Uterus (tissue), 4 donors: ENCODE measurements around the gene GCNT1. TPM values are rescaled to one million over a fixed set of nuclear protein-coding genes. Genes with fewer than 3 reads are reported as not detected.
"Not testable (repeated sequence)": the region's sequence is repeated elsewhere in the genome, so short reads cannot be mapped to it uniquely, and the experiment has no call there.

Source experiments
- DNase-seq, 2 donors: peaks; one replicate each; pipeline ENCODE4 v3.0.0-alpha.2; 2019 to 2020
- H3K27ac ChIP-seq, 2 donors: fragments of 200-600 bp; sonication (generic); 1 replicate in 1 of 2; 2 replicates in 1 of 2; pipeline ENCODE4 v1.5.1; 2016 to 2018
- H3K27me3 ChIP-seq, 2 donors: fragments of 200-600 bp; sonication (generic); one replicate each; pipeline ENCODE4 v1.5.1; 2018 to 2019; ENCODE audit warnings: control low read depth in 1 of 2
- H3K36me3 ChIP-seq, 2 donors: fragments of 200-600 bp; sonication (generic); one replicate each; pipeline ENCODE4 v1.5.1; 2019; ENCODE audit warnings: control low read depth in 1 of 2
- H3K4me1 ChIP-seq, 2 donors: fragments of 200-600 bp; sonication (generic); one replicate each; pipeline ENCODE4 v1.5.1; 2018 to 2019; ENCODE audit warnings: control low read depth in 1 of 2
- H3K4me3 ChIP-seq, 2 donors: fragments of 200-600 bp; sonication (generic); 1 replicate in 1 of 2; 2 replicates in 1 of 2; pipeline ENCODE4 v1.5.1; 2018 to 2019; ENCODE audit warnings: mild to moderate bottlenecking in 1 of 2
- H3K9me3 ChIP-seq, 2 donors: fragments of 200-600 bp; sonication (generic); one replicate each; pipeline ENCODE4 v1.5.1; 2019; ENCODE audit warnings: control low read depth in 1 of 2
- POLR2A ChIP-seq, 2 donors: fragments of 450-650 bp; IDR thresholded peaks; one replicate each; pipeline ENCODE4 v1.6.1; 2016; ENCODE audit warnings: antibody characterized with exemption in 2 of 2, mild to moderate bottlenecking in 1 of 2, moderate library complexity in 1 of 2
- intact Hi-C: fragments of 100-400 bp; cut with DNase I; formaldehyde crosslinking; loops from one replicate; pipeline ENCODE4 v1.15.1; 2023; ENCODE audit warnings: low total_unique reads
- total RNA-seq, 4 donors: library from RNA; depleted of rRNA in 3 of 4; stranded (reverse); fragments of >200 nt in 3 of 4; gene quantifications; one replicate each; pipeline versions ENCODE4 v1.1.0 to v1.2.4, GENCODE V29; 2014 to 2023
- TF ChIP-seq, protein P1 (sequence below), 4 experiments: fragments of 200-600 bp in 2 of 4; fragments of 450-650 bp in 2 of 4; sonication (generic) in 2 of 4; IDR thresholded peaks; one replicate each; pipeline ENCODE4 v1.5.1; 2016 to 2019; ENCODE audit warnings: antibody characterized with exemption in 4 of 4, mild to moderate bottlenecking in 2 of 4, moderate library complexity in 1 of 4
- donor health status: DM: yes; HTN: yes; CAD: no.

Gene GCNT1
- total RNA-seq, 4 donors from 2014 or later, result 1.8 to 30.7 (median 8.9) TPM

DNA sequence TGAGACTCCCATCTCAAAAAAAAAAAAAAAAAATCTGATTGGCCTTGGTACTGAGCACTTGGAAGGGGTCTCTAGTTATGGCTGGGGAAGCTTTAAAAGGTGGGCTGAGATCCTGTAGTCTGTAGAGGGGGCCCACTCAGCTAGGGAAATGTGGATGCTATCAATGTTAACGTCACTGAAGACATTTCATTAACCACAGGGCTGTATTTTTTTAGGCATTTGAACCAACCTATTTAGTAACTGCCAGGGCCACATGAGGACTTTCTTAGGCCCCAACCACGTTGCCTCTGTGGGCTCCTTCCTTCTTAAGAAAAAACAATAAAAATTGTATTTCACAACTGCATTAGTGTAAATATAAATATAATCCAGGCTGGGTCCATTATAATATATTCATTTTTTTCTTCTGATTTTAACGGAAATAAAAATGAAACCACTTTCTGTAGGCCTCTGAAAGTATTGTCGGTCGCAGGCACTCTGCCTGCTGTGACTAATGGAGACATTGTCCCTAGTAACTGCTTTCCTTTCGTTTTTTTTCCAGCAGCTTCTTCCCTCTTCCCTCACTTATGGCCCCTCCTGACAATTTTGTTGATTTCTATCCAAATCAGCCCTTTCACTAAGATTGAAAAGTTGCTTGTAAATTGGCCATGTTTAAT is 71.6 kb downstream of the GCNT1 start:
- DNase-seq, result no peak
- Histone ChIP-seq H3K27me3 (no peaks in the 10 kb centered on the region), H3K9me3 (no peaks in the 10 kb centered on the region), H3K36me3 (no peaks in the 10 kb centered on the region), H3K4me3 (no peak overlapping the region), H3K4me1 (no peaks in the 10 kb centered on the region), H3K27ac (no peak overlapping the region)
- intact Hi-C loops, result no loop called here
- TF ChIP-seq, protein P1, sequence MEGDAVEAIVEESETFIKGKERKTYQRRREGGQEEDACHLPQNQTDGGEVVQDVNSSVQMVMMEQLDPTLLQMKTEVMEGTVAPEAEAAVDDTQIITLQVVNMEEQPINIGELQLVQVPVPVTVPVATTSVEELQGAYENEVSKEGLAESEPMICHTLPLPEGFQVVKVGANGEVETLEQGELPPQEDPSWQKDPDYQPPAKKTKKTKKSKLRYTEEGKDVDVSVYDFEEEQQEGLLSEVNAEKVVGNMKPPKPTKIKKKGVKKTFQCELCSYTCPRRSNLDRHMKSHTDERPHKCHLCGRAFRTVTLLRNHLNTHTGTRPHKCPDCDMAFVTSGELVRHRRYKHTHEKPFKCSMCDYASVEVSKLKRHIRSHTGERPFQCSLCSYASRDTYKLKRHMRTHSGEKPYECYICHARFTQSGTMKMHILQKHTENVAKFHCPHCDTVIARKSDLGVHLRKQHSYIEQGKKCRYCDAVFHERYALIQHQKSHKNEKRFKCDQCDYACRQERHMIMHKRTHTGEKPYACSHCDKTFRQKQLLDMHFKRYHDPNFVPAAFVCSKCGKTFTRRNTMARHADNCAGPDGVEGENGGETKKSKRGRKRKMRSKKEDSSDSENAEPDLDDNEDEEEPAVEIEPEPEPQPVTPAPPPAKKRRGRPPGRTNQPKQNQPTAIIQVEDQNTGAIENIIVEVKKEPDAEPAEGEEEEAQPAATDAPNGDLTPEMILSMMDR (IDR thresholded peaks at IDR 0.05), result no peak
- TF ChIP-seq POLR2A (IDR thresholded peaks at IDR 0.05), result no peak

- intact Hi-C loops, result no loop called here
Measured at GRCh38 chr9:76531231-76531780, 72.3 kb downstream of the GCNT1 start.

GRCh38 chr9:76532877-76533276 is 73.9 kb downstream of the GCNT1 start:
- H3K27ac ChIP-seq, H3K36me3 ChIP-seq, H3K9me3 ChIP-seq, H3K27me3 ChIP-seq, H3K4me3 ChIP-seq, H3K4me1 ChIP-seq, intact Hi-C loops, DNase-seq: not testable (repeated sequence)

More at GRCh38 chr9:76531231-76531780, 72.3 kb downstream of the GCNT1 start:
- H3K9me3 ChIP-seq, result no peaks in the 10 kb centered on the region
- H3K27me3 ChIP-seq, result no peaks in the 10 kb centered on the region
- H3K4me1 ChIP-seq, result no peaks in the 10 kb centered on the region
- no peak for TF ChIP-seq POLR2A (IDR thresholded peaks at IDR 0.05)
- TF ChIP-seq, protein P1 (IDR thresholded peaks at IDR 0.05), result no peak
- H3K4me3 ChIP-seq, result no peak overlapping the region
- no peaks in the 10 kb centered on the region for H3K36me3 ChIP-seq
- no peak for DNase-seq
- no peak overlapping the region for H3K27ac ChIP-seq

GRCh38 chr9:76534026-76534425 is 75.0 kb downstream of the GCNT1 start:
- H3K27ac ChIP-seq, result no peak overlapping the region
- H3K4me3 ChIP-seq, result no peak overlapping the region
- no peaks in the 10 kb centered on the region for H3K27me3 ChIP-seq
- TF ChIP-seq POLR2A (IDR thresholded peaks at IDR 0.05), result no peak
- no peaks in the 10 kb centered on the region for H3K36me3 ChIP-seq
- H3K4me1 ChIP-seq, result no peaks in the 10 kb centered on the region
- no peak for DNase-seq
- intact Hi-C loops, result no loop called here
- no peaks in the 10 kb centered on the region for H3K9me3 ChIP-seq

DNA sequence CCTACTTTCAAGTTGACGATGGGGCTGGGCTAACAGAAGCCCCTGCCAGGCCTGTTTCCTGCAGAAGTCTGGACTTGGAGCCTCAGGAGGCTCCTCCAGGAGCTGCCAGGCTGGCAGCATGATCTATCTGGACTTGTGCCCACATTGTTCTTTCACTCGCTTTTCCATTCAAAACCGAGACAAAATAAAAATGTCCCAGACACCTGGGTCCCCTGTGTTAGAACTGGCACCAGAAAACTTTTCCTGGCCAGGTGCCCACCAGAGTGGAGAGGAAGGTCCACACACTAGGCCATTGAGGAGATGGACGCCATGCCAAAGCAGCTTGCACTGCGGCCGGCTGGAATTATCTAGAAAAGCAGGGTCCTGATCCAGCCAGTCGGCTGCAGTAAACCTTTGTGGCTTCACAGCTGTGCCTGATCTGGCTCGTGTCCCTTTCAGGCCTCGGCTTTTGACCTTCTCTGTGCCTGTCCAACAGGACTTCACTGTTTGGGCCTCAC is 78.2 kb downstream of the GCNT1 start:
- Histone ChIP-seq H3K27me3 (no peaks in the 10 kb centered on the region), H3K9me3 (no peaks in the 10 kb centered on the region), H3K4me1 (no peaks in the 10 kb centered on the region), H3K4me3 (no peak overlapping the region), H3K27ac (peak overlapping the region in 1 of 2 donors; percentile 1), H3K36me3 (no peaks in the 10 kb centered on the region)
- peak in 1 of 2 donors; percentile 63 for DNase-seq
- intact Hi-C loops, result no loop called here
- TF ChIP-seq POLR2A (IDR thresholded peaks at IDR 0.05), result no peak

DNA sequence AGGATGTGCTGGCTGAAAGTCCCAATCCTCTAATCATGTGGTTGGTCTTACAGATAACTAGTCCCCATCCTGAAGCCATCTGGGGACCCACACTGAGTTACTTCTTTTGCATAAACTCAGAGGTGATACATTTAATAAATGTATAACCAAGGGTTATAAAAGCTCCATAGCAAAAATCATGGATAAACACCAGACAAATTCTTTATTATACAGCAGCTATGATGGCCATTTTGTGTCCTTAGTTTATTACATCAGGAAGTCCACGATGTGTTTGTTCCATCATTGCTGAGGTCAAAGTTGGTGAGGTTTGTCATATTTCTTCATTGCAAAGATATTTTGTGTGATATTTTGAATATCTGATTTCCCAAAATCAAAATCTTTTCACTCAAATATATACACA is 80.2 kb downstream of the GCNT1 start:
- Histone ChIP-seq H3K36me3 (no peaks in the 10 kb centered on the region), H3K4me1 (no peaks in the 10 kb centered on the region), H3K27me3 (no peaks in the 10 kb centered on the region), H3K9me3 (no peaks in the 10 kb centered on the region), H3K27ac (no peak overlapping the region), H3K4me3 (no peak overlapping the region)
- DNase-seq, result no peak
- intact Hi-C loops, result no loop called here
- no peak for TF ChIP-seq POLR2A (IDR thresholded peaks at IDR 0.05)
- TF ChIP-seq, protein P1 (IDR thresholded peaks at IDR 0.05), result no peak
